Measurements from ENCODE around the gene DCX.
"Not testable (repeated sequence)": the region's sequence is repeated elsewhere in the genome, so short reads cannot be mapped to it uniquely, and the experiment has no call there.

The DCX gene

GRCh38 chrX:111365770-111366325, 46.1 kb downstream of the DCX start:
- no peak for DNase-seq

- DNase-seq: no peak
These were observed 48.3 kb downstream of the DCX start for GRCh38 chrX:111363741-111364140.

- no peak for DNase-seq
These were observed 50.2 kb downstream of the DCX start for GRCh38 chrX:111361751-111362150.

DNA sequence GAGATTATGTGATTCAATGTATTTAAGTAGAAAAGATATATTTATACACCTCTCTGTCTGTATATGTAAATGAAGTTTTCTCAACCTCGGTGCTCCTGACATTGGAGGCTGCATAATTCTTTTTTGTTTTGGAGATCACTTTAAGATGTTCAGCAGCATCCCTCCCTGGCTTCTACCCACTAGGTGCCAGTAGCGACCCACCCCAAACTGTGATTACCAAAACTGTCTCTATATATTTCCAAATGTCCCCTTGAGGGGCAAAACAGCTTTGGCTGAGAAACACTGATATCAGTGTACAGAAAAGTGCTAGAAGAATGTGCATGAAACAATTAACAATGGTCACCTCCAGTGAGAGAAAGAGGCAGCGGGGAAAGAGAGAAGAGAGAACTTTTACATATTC, 51.2 kb downstream of the DCX start:
- DNase-seq: no peak

GRCh38 chrX:111355523-111356115, 56.4 kb downstream of the DCX start:
- no peak for DNase-seq

GRCh38 chrX:111354496-111354895, 57.5 kb downstream of the DCX start:
- DNase-seq: no peak

GRCh38 chrX:111353793-111354192, 58.2 kb downstream of the DCX start:
- DNase-seq: no peak

GRCh38 chrX:111352424-111352823, 59.6 kb downstream of the DCX start:
- peak; percentile 80 for DNase-seq

- DNase-seq: no peak
These were observed 62.1 kb downstream of the DCX start for GRCh38 chrX:111349934-111350333.

GRCh38 chrX:111349101-111349500, 62.9 kb downstream of the DCX start:
- DNase-seq: peak; percentile 37

- DNase-seq: peak; percentile 82
These were observed 63.6 kb downstream of the DCX start for GRCh38 chrX:111348429-111348828.

- not testable (repeated sequence) for DNase-seq
These were observed 65.8 kb downstream of the DCX start for GRCh38 chrX:111346150-111346549.

GRCh38 chrX:111340054-111340453, 71.9 kb downstream of the DCX start:
- no peak for DNase-seq

GRCh38 chrX:111339212-111339611, 72.8 kb downstream of the DCX start:
- no peak for DNase-seq

DNA sequence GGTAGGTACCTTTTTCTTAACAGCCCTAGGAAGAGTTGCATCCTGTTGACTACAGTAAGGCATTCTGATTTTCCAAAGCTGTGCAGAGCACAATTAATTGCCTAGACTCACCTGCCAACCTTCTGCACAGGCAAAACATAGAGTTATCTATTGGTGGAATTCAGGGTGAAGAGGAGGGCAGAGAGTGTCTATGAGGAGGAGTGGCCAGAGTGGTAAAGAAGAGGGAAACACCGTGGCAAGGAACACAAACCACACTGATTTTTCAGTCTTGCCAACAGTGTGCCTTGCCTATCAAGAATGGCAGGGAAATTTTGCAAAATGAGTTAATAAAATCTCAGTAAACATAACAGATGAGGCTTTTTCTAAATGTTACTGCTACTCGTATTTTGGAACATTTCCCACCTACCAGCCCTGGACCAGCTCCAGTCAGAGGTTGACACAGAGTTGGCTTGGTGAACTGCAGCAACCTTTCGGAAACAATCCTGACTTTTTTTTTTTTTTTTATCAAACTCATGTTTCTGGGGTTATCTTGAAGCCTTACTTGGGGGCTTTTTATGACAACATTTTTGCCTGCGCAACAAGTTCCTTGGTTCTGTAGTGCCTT, 73.8 kb downstream of the DCX start:
- no peak for DNase-seq

DNA sequence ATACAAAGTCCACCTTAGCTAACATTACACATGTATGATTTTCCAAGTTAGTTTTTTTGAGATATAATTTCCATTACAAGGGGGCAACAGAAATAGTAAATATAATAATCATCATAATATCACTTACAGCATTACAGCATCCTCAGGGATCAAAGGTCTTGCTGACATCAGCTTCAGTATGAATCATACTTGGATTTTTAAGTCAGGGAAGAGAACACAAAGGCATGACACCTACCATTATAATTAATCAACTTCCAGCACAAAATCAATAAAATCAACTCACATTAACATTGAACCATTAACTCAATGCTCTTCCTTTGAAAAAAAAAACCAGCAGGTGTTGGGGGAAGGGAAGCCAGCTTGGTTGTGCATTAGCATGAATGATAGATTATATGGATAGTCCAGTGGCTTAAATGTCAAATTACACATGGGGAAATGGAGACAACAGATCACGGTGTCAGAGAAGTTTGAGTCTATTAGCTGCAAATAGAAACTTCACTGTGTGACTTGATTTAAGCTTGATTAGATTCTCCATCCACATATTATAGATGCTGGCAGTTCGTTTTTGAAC, 74.8 kb downstream of the DCX start:
- no peak for DNase-seq

- no peak for DNase-seq
These were observed 75.9 kb downstream of the DCX start for GRCh38 chrX:111336141-111336540.

DNA sequence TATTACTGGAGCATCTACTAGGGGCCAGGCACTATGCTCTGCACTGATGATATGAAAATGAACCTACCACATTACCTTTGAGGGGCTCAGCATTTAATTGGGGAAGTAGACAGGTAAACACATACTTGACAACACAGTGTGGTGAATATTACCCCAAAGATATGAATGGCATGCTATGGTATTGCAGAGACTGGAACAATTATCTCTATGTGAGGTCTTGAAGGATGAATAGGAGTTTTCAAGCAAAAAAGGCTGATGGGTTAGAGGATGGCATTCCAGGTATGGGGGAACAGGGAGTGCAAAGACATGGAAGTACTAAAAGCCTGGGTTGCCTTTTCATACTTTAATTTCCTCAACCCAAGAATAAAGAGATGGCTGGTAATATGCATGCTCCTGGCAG, 82.6 kb downstream of the DCX start:
- DNase-seq: no peak

- no peak for DNase-seq
These were observed 83.1 kb downstream of the DCX start for GRCh38 chrX:111328858-111329257.

DNA sequence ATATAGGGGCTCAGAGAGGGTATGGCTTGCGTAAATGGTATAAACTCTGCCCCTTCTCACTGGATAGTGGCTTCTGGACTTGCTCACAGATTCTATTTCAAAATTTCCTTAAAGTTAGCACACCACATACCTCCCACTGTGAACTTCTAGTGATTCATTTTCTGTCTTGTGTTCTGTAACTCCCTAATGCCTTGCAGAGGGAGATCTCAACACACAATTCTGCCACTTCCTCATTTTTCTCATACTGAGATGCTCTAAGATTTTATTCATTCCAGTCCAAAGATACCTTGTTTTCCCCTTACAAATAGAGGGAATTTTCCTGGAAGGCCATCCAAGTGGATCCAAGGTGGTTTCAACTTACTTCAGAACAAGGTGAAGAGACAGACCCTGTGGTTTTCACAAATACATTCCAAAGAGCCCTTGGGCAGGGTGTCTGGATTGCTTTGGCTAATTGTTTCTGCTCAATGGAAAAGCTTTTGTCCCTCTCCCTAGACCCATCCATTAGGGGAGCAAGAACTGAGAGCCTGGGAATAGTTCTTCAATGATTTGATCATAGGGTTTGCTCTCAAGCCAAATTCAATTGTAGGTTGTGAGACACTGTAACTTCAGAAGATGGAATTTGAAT, 89.6 kb downstream of the DCX start:
- no peak for DNase-seq

- DNase-seq: no peak
These were observed 92.5 kb downstream of the DCX start for GRCh38 chrX:111319451-111319850.

- DNase-seq: no peak
These were observed 93.1 kb downstream of the DCX start for GRCh38 chrX:111318901-111319300.

GRCh38 chrX:111309083-111309482, 102.9 kb downstream of the DCX start:
- DNase-seq: no peak

DNA sequence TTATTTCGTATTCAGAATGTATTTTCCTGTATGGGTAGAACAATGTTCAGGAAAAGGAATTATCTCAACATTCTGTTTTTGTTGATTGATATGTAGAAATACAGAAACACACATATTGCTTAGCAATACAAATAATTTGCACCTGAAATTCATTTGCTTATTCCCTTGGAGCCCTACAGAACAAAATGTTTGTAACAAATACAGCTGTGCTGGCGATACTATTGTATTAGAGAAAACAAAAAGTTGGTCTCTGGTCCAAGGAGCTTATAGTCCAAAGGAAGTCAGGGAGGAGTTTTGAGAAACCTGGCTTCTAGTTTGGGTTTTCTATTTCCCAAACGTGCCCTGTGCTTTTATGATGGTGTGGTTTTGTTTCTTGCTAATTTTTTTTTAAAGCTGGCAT, 104.0 kb downstream of the DCX start:
- DNase-seq: no peak

Data from DMS79 treated with DMSO at 0.1 percent for 48 hours (cell line).